Hepatic stellate cell (primary cell): ENCODE measurements around the gene MYH15.
"Not testable (repeated sequence)": the region's sequence is repeated elsewhere in the genome, so short reads cannot be mapped to it uniquely, and the experiment has no call there.

Source experiments
- DNase-seq: peaks from one replicate; pipeline ENCODE4 v3.0.0; 2011; ENCODE audit warnings: low spot score

Gene MYH15

DNA sequence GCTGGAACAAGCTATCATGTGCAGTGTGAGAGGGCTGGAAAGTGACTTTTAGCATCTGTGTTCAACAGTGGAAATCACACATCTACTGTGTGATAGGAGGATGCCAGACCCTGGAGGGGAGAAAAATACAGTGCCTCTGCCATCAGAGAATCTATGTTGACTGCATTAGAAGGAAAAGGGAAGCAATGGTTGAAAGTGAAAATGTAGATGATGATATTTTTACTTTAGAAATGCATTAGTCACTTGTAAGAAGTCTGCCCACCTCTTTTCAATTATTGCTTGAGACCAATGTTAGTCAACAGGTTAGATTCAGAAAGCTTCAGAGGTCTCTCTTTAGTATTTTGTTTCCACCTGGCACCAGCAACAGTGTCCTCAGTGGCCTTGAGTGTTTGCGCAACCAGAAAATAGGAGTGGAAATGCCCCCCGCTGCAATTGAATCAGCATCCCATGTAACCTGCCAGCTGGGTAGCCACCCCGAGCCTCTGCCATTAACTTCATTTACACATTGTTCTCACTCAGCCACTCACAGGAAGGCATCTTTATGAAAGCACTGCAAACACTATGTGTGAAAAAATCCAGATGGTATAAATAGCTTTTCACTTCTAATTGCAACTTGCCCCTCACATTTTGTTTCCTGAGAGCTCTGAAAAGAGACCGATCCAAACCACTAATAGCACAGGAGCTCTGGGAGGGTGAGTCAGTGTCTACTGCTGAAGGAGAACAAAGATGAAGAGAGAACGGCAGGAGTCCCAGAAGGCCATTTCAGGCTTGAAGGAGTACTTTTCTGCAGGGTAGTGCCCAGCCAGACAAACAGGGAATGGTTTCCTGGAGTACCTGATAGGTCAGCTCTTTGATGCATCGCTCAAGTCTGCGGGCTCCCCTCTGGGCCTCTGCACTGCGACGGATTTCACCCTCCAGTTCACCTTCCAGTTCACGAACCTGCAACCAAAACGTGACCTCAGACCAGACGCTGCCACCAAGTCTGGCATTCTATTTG is 122.0 kb downstream of the MYH15 start:
- DNase-seq = no peak

DNA sequence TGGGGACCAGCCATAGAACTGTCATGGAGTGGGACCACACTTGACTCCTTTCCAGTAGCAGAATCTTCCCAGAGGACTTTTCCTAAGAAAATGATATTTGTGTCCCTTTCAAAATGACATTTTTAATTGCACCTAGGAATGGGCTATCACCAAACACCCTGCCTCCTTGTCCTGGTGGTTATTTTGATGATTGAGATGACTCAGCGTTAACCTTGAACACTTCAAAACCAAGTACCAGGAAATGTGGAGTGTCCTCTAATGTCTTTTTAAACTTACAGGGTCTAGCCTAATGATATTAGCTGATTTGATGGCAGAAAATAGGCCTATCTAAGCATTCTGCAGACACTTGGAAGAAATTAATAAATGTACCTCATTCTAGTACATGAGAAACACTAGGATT is 123.3 kb downstream of the MYH15 start:
- no peak for DNase-seq

DNA sequence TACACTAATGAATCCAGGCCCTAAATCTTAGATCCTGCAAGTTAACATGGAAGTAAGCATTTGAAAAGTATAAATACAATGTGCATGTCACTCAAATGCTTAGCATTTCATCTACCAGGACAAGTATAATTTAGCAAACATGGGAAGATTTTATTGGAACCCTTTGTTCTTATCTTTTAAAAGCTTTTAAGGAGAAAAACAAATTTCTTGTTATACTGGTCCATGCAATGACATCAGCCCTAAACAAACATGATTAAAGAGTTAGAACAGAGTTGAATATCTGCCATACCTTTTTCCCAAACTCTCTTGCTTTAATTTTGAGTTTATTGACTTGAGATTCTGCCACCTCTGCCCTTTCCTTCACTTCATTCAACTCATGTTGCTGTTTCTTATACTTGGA is 127.1 kb downstream of the MYH15 start:
- DNase-seq = no peak

DNA sequence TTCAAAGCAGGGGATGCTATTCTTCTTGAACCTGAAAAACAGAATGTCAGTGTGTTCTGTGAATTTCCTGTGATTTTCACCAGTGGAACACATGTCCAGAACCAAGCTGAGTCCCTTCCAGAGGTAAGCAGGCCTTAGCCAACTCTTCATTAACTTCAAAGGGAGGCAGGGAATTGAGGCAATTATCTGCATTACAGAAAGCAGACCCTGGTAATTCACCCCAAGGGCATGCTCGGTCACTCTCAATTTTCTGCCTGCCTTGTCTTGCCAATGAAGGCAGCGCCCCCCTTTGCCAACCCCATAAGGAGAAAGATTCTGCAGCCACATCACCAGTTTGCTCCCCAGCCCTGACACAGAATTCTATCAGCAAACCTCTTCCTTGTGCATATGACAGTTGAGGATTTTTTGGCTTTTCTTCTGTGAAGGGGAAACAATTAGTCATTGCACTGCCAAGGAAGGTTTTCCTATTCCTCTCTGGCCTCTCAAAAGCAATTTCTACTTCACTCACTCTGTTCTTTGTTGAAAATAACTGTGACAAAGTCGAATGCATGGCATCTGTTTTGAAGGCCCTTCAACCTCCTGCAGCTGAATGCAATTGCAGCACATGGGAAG is 128.8 kb downstream of the MYH15 start:
- no peak for DNase-seq

DNA sequence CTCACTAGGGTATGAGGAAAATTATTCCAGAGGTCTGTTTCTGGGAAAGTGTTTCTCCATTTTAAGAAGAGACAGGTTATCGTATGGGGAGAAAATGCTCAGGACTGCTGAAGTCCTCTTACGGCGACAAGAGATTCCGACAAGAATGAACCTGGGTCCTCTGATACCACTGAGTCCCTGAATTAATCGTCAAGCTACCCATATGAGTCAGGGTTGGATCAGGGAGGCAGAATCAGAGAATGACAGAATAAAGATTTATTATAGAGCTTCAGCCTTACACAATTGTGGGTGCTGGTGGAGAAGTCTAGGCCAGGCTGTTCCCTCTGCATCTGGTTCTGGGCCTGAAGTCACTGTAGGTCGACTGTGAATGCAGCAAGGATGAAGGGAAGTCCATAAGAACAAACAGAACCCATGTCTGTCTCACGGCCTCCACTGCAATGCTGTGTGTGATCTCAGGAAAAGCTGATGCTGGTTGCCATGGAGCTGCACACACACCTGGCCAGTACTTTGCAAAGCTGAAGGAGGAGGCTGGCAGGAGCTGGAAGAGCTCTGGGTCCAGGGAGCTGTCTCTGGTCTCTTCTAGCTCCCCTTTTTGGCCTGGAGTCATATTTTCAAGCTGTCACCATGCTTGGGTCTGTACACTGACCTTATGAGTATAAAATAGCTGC is 130.1 kb downstream of the MYH15 start:
- no peak for DNase-seq

DNA sequence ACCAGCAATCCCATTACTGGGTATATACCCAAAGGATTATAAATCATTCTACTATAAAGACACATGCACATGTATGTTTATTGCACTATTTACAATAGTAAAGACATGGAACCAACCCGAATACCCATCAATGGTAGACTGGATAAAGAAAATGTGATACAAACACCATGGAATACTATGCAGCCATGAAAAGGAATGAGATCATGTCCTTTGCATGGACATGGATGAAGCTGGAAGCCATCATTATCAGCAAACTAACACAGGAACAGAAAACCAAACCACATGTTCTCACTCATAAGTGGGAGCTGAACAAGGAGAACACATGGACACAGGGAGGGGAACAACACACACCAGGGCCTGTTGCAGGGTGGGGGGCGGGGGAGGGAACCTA is 131.4 kb downstream of the MYH15 start:
- not testable (repeated sequence) for DNase-seq

DNA sequence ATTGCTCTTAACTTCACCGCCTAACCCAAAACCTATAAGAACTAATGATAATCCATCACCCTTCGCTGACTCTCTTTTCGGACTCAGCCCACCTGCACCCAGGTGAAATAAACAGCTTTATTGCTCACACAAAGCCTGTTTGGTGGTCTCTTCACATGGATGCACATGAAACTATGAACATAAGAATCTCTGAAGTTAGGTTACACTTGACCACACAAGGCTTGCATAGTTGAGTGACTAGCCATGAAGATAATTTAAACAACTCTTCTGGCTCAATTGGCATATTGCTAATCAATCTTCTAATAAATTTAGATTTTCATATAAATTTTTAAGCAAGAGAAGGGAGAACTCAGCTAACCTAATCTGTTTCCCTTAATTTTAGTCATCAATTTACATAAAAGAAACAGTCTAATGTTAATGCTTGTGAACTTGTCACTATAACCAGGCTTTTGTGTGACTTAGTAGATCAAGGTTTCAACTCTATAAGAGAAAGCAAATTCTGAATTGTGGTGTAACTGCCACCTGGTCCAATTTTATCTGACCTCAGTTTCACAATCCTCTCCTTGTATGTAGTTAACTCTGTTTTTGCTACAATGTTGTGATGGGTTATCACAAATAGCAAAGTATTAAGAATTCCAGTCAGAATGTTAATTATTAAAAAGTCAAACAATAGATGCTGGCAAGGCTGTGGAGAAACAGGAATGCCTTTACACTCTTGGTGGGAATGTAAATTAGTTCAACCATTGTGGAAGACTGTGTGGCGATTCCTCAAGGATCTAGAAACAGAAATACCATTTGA is 132.0 kb downstream of the MYH15 start:
- no peak for DNase-seq

DNA sequence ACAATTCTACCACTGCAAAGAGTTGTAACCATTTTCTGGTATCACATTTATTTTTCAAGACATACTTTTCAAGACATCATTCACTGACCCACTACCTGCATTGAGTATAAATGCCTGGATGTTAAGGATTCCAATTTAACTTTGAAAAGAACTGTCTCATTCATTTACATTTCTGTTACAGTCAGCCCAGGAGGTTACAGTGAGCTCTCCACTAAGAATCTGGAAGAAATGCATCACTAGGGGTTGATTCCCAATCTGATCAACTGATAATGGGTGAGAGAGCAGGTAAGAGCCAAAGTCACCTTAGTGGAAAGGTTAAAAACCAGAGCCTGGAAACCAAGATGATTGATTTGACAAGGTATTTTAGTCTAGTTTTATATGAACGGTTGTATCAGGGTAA is 133.0 kb downstream of the MYH15 start:
- no peak for DNase-seq

DNA sequence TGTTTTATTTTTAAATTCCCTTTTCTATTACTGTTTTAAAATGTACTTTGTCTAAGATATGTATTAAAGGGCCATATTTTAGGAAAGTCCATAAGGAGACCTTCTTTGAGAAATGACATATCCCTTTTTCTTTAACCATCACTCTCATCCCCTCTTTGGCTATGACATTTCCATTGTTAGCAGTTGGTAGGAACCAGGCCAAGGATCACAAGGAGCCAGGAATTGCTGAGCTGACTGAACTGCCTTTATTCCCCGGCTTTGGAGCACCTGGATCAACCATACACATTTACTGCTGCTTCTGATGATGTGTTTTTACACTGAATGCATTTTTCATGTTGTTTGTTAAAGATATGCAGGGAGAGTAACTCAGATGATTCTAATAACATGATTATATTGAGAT is 134.4 kb downstream of the MYH15 start:
- DNase-seq = no peak

DNA sequence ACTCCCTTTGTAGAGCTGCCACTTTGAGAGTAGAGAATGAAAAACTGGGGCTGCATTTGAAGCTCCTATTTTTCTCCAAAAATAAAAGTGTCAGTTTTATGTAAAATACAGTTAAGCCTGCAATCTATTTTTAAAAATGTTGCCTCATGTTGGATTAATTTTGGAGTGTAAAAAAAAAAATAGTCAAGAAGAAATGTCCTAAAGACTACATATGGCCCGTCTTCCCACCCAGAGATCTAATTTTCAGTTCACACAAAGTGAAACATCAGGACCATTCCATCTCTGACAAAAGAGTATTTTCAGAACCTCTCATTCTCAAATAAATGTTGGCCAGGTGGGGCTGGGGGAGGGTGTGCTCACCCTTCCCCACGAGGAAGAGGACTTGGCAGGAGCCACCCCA is 151.4 kb downstream of the MYH15 start:
- DNase-seq = no peak

DNA sequence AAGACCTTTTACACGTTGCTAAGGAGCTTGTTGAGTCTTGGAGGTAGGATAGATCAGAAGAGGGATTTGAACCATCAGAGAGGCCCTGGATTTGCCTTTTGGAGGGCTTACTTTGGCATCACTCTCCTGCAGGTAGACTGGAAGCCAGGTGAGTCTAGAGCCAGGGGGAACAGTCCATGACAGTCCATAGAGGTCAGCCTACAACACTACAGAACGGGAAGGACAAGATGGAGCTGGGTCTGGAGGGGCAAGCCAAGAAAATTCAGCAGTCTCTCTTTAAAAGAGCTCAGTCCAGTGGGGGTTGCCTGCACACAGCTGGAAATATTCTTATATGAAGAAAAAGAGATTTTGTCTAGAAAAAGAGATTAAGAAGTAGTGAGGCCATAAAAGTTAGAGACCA is 153.4 kb downstream of the MYH15 start:
- no peak for DNase-seq

DNA sequence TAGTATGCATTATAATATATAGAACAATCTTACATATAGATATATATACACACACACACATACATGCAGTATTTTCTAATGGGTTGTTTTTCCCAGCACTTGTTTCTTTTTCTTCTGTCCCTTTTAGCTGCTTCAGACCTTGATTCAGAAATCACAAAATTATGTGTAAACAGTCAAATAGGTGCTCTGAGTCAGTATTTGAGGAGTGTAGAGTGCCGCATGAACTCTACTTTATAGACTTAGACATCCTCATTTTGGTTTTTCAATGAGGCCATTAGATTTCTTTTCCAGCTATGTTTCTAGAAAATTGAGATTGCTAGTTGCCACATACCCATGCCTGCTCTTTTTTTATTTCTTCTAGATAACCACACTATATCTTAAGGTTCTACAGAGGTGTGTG is 155.8 kb downstream of the MYH15 start:
- no peak for DNase-seq

DNA sequence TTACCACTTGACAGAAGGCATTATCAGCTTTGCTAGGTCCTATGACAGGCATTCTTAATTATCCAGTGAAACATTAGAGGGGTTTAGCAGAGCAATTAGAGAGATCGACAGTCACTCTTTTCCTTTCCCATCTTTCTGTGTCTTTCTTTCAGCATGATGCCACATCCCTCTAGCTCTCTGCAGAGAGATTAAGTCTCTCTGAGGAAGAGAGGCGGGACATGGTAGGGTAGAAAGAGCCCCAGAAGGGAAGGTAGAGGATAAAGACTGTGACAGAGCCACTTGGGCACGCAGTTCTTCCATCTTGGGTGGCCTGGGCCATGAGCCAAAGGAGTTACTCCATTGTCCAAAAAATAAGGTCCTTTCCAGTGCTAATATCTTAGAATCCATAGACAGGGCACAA is 158.2 kb downstream of the MYH15 start:
- DNase-seq = no peak

DNA sequence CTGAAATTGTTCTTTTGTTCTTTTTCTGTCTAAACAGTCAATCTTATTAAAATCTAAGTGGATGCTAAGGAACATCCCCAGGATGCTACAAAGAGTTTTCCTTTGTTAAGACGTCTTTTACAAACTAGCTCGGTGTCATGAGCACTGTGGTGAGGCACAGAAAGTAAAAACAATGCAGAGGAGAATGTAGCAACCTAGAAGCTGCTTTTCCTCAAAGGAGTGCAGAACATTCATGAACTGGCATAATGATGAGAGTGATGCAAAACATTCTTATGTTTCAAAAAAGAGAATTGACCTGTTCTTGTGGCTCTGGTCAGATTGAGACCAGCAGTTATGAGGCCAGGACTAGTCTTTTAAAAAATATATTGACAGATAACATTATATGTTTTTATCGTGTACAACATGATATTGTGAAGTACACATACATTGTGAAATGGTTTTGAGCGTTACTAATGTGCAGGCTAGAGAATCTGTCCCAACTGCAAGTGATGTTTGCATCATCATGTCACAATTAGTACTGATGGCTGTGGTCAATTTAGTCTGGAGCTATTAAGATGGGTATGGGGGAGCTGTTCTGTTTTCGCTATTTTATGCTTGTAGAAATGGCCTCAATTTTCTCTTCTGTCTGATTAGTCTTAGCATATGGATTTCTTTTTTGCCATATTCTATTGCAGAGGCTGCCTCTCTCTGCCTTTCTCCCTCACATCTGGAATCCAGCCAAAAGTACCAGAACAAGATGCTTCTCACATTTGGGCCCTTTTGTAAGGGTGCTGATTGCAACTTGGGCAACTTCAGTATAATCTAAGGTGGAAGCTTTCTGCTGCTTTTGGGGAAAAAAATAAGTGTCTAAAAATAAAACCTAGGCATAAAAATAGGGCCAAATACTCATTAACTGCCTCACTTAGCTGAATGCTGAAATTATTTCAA is 163.8 kb downstream of the MYH15 start:
- no peak for DNase-seq

DNA sequence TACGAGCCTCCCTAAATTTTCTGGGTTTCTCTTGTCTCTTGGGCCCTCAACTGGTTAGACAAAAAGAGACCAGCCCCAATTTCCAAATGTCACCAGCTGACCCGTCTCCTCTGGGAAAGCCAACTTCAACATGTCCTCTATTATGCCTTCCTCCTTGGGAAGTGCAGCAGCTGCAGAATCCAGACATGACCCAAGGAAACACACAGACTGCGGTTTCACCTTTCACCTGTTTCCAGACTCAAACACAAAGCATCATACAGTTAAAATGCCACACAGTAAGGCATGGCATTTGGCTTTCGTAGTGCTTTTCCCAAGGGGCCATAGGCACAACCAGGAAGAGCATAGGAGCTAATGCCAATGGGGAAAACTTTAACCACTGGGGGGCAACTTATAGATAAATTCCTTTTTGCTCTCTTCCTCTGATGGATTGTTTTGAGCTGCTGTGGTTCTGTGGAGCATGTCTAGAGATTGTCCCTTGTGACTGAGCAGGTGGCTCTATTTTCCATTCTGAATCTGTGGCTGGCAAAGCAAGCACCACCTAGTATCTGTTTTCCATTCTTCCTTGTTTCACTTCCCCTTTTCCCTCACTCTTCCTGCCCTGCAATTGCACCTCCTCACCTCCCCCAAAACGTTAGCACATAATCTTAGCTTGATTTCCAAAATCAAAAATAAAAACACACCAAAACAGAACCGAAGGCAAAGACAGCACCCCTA is 164.7 kb downstream of the MYH15 start:
- DNase-seq = no peak

DNA sequence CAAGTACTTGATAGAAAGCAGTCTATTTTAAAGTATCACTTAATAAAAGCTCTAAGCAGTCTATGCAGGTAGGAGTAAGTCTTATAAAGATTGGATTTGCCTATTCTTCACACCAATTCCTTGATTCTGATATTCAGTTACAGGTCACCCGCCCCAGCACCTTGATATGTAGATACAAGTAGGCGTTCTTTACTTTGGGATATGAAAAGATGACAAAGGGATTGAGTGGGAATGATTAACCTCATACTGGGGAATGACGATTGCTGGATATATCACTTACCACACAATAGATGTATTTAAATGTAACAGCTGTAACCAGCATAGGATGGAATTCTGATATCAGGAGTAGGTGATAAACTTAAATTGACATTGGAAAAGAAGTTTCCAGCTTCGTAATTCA is 166.9 kb downstream of the MYH15 start:
- no peak for DNase-seq

DNA sequence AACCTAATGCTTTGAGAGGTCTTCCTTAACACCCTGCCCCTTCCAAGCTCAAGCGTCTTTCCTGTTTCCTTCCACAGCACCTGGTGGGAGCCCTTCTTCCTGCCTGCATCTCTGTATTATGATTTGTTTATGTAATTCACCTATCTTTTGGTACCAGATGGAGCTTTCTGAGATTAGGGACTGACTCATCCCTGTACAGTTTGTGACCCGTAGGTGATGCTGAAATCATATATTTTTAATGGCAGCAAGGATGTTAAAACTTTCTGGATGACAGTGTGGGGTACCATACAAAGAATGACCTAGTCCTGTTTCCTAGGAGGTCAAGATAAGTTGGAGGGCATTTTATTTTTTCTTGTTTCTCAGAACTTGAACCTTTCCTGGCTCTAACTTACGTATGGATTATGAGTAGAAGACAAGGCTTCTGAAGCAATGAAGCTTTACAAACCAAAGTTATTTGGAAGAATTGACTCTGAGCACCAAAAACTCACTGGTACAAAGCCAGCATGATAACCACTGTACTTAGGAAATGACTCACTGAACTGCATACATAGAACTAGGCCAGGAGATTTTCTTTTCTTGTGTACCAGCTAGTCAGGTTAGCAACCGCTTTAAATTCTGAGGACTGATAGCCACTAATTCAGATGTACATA is 167.4 kb downstream of the MYH15 start:
- no peak for DNase-seq

DNA sequence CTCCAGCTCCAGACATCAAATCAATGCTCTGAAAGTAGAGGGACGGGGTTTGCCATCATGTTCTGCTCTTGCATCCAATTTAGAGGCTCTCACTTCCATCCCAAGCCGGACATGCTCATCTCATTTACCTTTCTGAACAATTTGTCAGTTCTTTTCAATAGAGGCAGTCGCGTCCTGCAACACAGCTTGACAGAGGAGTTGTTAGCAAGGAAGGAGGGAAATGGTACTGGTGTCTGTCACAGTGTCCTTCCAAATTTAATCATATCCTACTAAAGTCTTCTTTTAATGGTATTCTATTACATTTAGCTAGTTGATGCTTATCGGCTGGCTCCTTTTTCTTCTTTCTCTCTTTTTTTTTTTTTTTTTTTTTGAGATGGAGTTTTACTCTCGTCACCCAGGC is 168.5 kb downstream of the MYH15 start:
- no peak for DNase-seq

DNA sequence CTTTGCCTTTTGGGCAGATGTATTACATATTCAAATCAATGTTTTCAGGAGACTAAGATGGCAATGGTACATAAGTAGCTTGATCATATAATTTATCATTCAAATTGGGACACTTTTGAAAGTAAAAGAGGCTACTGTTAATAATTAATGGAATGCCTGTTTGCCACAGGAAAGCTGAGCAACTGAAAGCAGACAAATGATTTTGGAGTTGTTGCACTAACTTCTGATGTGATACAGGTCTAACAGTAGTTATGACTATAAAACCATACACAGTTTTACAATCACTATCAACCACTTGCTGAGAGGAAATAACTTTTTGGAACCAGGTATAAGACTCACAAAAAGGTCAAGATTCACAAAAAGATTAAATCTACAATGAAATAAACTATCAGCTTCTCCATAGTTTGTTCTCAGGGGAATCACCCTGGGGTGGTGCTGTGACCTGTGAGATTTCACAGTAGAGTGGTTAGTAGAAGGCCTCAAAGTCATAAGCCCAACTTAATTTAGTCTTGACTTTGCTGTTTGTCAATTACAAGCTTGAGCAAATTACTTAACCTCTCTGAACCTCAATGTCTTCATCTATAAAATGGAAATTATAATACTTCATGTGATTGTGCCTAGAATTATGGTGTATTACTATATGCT is 171.4 kb downstream of the MYH15 start:
- DNase-seq = no peak
